ENCODE measurements around the gene MAP1A. TPM values are rescaled to one million over a fixed set of nuclear protein-coding genes. Genes with fewer than 3 reads are reported as not detected.

Gene MAP1A
- total RNA-seq, 2 experiments from 2014 or later = 1.3 TPM

DNA sequence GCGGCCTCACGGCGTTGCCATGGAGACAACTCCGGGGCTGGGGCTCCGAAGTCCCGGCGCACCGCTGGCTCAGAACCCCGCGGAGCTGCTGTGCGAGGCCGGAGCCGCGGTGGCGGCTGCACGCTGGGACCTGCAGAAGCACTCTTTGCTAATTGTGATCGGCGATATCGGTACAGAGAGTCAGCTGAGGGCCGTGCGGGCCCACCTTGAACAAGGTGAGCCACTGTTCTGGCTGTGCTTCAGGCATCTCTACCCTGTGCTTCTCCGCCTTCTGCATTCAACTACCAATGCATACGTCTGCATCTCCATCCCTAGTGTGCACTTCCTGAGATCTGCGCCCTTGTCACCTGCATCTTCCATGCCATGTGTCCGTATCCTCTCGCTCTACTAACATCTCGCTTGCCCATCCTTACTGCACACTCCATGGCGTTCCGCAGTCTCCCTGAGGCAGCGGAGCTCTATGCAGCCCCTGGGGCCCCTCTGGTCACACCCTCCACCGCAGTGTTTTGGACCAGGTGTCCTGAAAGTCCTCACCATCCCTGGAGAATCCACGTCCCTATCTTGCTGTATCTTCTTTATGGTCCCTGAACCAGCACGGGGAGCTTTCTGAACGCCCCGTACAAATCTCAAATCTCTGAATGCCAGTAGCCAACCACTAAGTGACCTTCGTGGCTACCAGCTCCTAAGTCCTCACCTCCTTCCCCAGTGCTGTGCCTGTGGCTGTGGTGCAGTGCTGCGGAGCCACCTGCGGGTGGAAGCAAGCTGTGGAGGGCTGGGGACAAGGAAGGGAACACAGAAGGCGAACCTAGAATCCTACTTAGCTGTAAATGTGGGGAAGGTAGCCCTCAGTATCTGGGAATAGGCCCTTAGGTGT lies 6.2 kb upstream of the MAP1A start:
- H3K27ac Mint-ChIP-seq = peak overlapping the region; percentile 13
- DNase-seq (peak; percentile 52), ATAC-seq (no peak)
- peaks cover 6% of the 10 kb centered on the region for H3K27me3 Mint-ChIP-seq
- H3K36me3 Mint-ChIP-seq (ENCODE audit: low read depth) = no peaks in the 10 kb centered on the region
- intact Hi-C loops (cut with DNase I, micrococcal nuclease) = loop anchor here (2.0 to 10.0 kb wide), 4 partner anchors 70 to 590 kb away; partner anchors contain the start of genes CCNDBP1 (in 1 of the 2), ELL3 (in 1 of the 2) and TTBK2 (in 1 of the 2)
- H3K4me3 Mint-ChIP-seq = peak overlapping the region; percentile 91
- ChIA-PET POLR2A (interaction anchor here (0.6 to 2.2 kb wide), 7 partner anchors 18 to 970 kb away, joined by 3 to 7 read pairs (median 4); partner anchors contain the start of gene TP53BP1), CTCF (interaction anchor here (0.7 to 1.9 kb wide), 6 partner anchors 18 to 336 kb away, joined by 3 to 11 read pairs (median 4); partner anchors contain the start of gene TP53BP1)
- peaks cover 33% of the 10 kb centered on the region for H3K4me1 Mint-ChIP-seq
- no peaks in the 10 kb centered on the region for H3K9me3 Mint-ChIP-seq (ENCODE audit: low read depth)

DNA sequence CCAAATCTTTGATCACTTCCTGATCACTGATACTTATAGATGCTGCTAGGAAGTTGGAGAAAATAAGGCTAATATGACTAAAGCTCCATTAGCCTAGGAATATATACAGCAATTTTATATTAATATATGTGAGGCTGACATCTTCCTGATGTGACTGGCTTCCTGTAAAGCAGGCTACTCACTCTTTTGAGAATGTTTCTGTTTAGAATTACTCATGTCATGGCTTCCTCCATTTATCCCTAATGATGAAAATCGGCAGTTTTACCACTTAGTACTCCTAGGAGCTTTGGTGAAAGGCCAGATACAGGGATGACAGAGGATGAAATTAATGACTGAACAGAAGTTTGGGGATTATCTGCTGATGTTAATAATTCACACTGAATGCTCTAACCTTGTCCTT lies 3.9 kb upstream of the MAP1A start:
- Mint-ChIP-seq H3K4me3 (no peak overlapping the region), H3K4me1 (peaks cover 44% of the 10 kb centered on the region), H3K27me3 (peaks cover 21% of the 10 kb centered on the region), H3K9me3 (ENCODE audit: low read depth) (no peaks in the 10 kb centered on the region), H3K27ac (peak overlapping the region; percentile 35), H3K36me3 (ENCODE audit: low read depth) (no peaks in the 10 kb centered on the region)
- intact Hi-C loops (cut with DNase I, micrococcal nuclease) = loop anchor here in 1 of 2 experiments (10.0 kb wide), 1 partner anchor 261 kb away; the partner anchor contains the start of gene ELL3
- DNase-seq = no peak
- POLR2A ChIA-PET = no interaction called here
- ATAC-seq = no peak
- CTCF ChIA-PET = interaction anchor here (0.6 to 2.8 kb wide), 7 partner anchors 9 to 277 kb away, joined by 3 to 21 read pairs (median 4); no protein-coding TSS in a partner anchor

DNA sequence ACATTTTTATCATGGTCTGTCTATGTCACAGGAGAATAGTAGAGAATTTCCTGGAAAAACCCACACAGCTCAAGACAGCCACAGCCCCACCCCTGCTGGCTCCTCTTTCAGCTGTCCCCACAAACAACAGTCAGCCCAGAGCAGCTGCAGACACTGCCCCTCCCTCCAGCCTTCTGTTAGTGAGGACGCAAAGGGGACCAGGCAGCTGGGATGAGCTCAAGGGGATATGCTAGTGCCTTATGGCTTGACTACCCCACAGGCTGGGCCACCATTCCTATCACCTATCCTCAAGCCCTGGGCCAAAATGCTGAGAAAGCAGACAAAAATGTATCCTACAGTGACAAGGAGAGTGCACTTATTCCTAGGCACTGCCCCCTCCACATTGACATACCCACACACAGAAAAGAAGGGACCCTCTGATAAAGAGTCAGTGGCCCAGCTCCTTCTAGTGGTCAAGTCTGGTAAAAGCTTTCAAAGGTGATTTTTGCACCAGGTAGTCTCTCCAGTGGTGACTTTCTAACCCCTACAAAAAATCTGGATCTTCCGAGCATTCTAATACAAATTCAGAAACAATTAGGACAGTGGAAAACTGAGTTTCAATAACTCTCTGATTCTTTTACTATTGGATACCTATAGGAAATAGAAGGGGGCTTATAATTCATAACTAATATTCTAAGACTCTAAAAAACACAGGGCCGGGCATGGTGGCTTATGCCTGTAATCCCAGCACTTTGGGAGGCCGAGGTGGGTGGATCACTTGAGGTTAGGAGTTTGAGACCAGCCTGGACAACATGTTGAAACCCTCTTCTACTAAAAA lies 3.0 kb upstream of the MAP1A start:
- Mint-ChIP-seq H3K27ac (peak overlapping the region; percentile 35), H3K9me3 (ENCODE audit: low read depth) (no peaks in the 10 kb centered on the region), H3K4me1 (peaks cover 40% of the 10 kb centered on the region), H3K27me3 (peaks cover 22% of the 10 kb centered on the region), H3K4me3 (no peak overlapping the region), H3K36me3 (ENCODE audit: low read depth) (no peaks in the 10 kb centered on the region)
- intact Hi-C loops (cut with DNase I, micrococcal nuclease) = loop anchor here (5.0 to 10.0 kb wide), 2 partner anchors 32 to 260 kb away; partner anchors contain the start of gene ELL3 (in 1 of the 2)
- ChIA-PET POLR2A (no interaction called here), CTCF (interaction anchor here (0.5 to 2.8 kb wide), 18 partner anchors 8 to 138 kb away, joined by 3 to 21 read pairs (median 3); no protein-coding TSS in a partner anchor)
- no peak for DNase-seq
- ATAC-seq = no peak

DNA sequence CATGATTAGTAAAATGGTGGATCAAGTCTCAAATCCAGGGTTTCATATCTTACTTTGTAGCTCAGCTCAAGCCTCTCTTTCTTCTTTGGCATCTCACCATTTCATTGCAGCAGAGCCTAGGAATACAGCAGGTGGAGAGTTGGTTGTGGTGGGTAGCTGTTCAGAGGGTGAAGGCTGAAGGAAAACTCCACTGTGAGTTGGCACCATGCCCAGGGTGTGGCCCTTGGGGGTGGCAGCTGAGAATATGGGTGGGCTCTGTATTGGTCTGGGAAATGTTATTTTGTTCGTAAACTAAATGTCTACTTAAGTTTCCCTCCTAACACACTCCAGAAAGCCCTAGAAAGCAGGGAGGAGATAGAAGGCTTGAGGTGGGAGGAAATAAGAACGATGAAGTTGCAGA lies 1.7 kb upstream of the MAP1A start:
- no peak overlapping the region for H3K4me3 Mint-ChIP-seq
- H3K27ac Mint-ChIP-seq = no peak overlapping the region
- no peak for DNase-seq
- peaks cover 31% of the 10 kb centered on the region for H3K4me1 Mint-ChIP-seq
- intact Hi-C loops (cut with DNase I, micrococcal nuclease) = loop anchor here (5.0 to 10.0 kb wide), 2 partner anchors 33 to 259 kb away; partner anchors contain the start of gene ELL3 (in 1 of the 2)
- peaks cover 22% of the 10 kb centered on the region for H3K27me3 Mint-ChIP-seq
- ChIA-PET CTCF (interaction anchor here (0.6 to 2.8 kb wide), 6 partner anchors 9 to 191 kb away, joined by 3 to 21 read pairs (median 4); no protein-coding TSS in a partner anchor), POLR2A (no interaction called here)
- ATAC-seq = no peak
- H3K9me3 Mint-ChIP-seq (ENCODE audit: low read depth) = no peaks in the 10 kb centered on the region
- H3K36me3 Mint-ChIP-seq (ENCODE audit: low read depth) = no peaks in the 10 kb centered on the region

DNA sequence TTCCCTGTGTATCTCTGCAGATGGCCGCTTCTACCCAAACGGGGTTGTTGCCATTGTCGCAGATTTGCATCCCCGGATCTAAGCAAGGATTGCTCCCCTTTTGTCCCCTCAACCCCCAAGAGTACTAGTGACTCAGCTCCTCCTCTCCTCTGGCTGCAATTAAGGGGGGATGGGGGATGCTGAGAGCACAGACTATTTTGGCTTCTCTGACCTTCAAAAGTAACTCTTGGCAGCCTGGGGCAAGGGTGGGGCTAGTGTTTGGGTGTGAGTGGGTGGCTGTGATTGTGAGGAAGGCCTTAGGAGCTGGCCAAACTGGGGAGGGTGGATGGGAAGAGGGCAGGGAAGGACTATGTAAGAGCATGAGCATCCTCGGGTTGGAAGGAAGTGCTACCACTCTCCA lies 1.2 kb upstream of the MAP1A start:
- ATAC-seq (no peak), DNase-seq (no peak)
- H3K9me3 Mint-ChIP-seq (ENCODE audit: low read depth) = no peaks in the 10 kb centered on the region
- ChIA-PET CTCF (interaction anchor here (0.6 to 1.2 kb wide), 2 partner anchors 10 to 191 kb away, joined by 3 to 5 read pairs; no protein-coding TSS in a partner anchor), POLR2A (interaction anchor here (0.5 kb wide), 1 partner anchor 55 kb away, joined by 5 read pairs; no protein-coding TSS in a partner anchor)
- peaks cover 22% of the 10 kb centered on the region for H3K27me3 Mint-ChIP-seq
- H3K36me3 Mint-ChIP-seq (ENCODE audit: low read depth) = no peaks in the 10 kb centered on the region
- peaks cover 28% of the 10 kb centered on the region for H3K4me1 Mint-ChIP-seq
- H3K4me3 Mint-ChIP-seq = no peak overlapping the region
- H3K27ac Mint-ChIP-seq = no peak overlapping the region
- intact Hi-C loops (cut with DNase I, micrococcal nuclease) = loop anchor here (5.0 to 10.0 kb wide), 2 partner anchors 34 to 259 kb away; partner anchors contain the start of gene ELL3 (in 1 of the 2)

DNA sequence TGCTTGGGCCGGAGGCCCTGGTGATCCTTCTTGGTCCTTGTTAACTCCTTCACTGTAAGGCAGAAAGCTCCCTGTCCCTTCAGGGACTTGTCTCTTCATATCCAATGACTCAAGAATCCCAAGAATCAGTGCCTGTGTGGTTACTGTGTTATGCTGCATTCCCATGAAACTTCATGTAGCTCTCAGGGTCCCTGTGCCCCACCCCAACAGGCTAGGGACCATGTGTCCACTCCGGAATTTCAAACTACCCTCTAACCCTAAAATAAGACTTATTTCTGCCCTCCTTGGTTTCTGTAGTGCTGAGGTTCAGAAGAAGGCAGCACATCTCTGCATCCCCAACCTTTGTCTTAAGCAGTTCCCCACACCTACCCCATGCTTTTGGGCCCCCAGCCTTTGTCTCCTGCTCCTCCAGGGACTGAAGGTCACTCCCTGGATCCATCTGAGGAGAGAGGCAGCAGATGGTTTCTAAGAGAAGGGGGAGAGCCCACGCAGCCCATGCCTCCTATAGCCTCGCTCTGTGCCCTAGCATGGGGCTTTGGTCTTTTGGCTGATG lies 531 bp upstream of the MAP1A start:
- ChIA-PET POLR2A (interaction anchor here (0.5 kb wide), 1 partner anchor 56 kb away, joined by 5 read pairs; no protein-coding TSS in a partner anchor), CTCF (interaction anchor here (0.7 kb wide), 1 partner anchor 23 kb away, joined by 3 read pairs; no protein-coding TSS in a partner anchor)
- Mint-ChIP-seq H3K9me3 (ENCODE audit: low read depth) (no peaks in the 10 kb centered on the region), H3K4me3 (no peak overlapping the region), H3K27me3 (peaks cover 22% of the 10 kb centered on the region), H3K36me3 (ENCODE audit: low read depth) (no peaks in the 10 kb centered on the region), H3K27ac (no peak overlapping the region), H3K4me1 (peaks cover 24% of the 10 kb centered on the region)
- DNase-seq = no peak
- intact Hi-C loops (cut with DNase I, micrococcal nuclease) = loop anchor here (5.0 to 10.0 kb wide), 2 partner anchors 35 to 258 kb away; partner anchors contain the start of gene ELL3 (in 1 of the 2)
- no peak for ATAC-seq

DNA sequence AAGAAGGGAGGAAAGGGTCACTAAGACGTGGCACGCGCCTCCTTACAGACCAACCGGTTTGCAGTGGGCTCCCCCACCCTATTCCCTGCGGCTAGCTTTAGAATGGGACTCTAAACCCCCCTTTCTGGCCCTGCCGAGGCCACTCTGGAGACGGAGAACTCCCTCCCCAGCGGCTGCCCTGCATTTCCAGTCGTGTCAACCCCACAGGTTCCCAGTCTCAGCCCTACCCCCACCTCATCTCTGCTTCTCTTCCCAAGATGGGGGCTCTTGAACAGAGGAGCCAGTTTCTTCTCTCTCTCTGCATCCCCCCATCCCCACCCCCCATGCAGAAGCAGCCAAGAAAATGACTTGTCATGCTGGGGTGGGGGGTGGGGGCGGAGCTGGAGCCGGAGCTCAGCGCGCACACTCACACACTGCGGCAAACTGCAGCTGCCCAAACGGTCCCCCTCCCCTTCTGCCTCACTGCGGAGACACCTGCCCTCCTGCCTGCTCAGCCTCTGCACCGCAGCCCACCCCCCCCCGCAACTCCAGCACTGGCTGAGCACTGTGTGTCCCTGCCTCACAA lies 871 bp downstream of the MAP1A start:
- ChIA-PET CTCF (no interaction called here), POLR2A (no interaction called here)
- Mint-ChIP-seq H3K27ac (no peak overlapping the region), H3K4me3 (peak overlapping the region; percentile 50), H3K9me3 (ENCODE audit: low read depth) (no peaks in the 10 kb centered on the region), H3K4me1 (peaks cover 24% of the 10 kb centered on the region), H3K27me3 (peaks cover 22% of the 10 kb centered on the region), H3K36me3 (ENCODE audit: low read depth) (no peaks in the 10 kb centered on the region)
- peak; percentile 33 for DNase-seq
- intact Hi-C loops (cut with DNase I, micrococcal nuclease) = loop anchor here (5.0 to 10.0 kb wide), 2 partner anchors 36 to 257 kb away; partner anchors contain the start of gene ELL3 (in 1 of the 2)
- ATAC-seq = peak; percentile 53

DNA sequence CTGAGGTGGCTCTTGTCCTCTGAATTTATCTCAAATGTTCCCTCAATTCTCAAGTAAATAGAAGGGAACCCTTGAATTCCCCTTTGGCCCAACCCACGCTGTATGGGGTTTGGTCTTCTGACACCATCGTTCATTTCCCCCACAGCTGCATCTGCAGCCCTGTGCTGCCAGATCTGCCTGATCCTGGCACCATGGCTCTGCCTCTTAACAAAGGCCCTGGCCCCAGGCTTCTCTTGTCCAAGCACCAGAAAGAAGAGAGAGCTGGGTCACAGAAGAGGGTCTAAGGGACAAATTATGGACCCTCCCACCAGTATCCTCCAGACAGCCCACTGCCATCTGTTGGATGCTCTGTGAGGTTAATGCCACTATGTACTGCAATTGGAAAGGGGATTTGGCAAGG lies 1.8 kb downstream of the MAP1A start:
- Mint-ChIP-seq H3K36me3 (ENCODE audit: low read depth) (no peaks in the 10 kb centered on the region), H3K9me3 (ENCODE audit: low read depth) (no peaks in the 10 kb centered on the region), H3K27ac (no peak overlapping the region), H3K4me3 (no peak overlapping the region), H3K27me3 (peaks cover 22% of the 10 kb centered on the region), H3K4me1 (peaks cover 16% of the 10 kb centered on the region)
- CTCF ChIA-PET = no interaction called here
- POLR2A ChIA-PET = no interaction called here
- no peak for ATAC-seq
- no peak for DNase-seq
- intact Hi-C loops (cut with DNase I, micrococcal nuclease) = loop anchor here (5.0 to 10.0 kb wide), 2 partner anchors 37 to 256 kb away; partner anchors contain the start of gene ELL3 (in 1 of the 2)

DNA sequence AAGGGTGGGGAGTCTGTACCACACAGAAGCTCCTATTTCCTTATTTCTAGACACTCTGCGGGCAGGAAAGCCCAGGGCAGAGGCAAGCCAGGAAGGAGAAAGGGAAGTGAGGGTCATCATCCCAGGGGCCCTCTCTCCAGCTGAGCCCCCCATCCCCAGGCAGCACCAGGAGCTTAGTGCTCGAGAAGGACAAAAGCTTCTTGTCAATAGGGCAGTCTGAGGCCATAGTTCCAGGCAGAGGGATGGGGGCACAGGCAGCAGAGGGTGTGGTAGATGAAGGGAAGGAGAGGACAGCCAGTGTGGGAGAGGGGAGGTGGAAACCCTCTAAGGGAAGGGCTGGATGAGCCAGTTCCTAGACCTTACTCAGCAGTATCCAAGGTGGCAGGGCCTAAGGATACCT lies 2.7 kb downstream of the MAP1A start:
- no peak for ATAC-seq
- DNase-seq = no peak
- Mint-ChIP-seq H3K36me3 (ENCODE audit: low read depth) (no peaks in the 10 kb centered on the region), H3K9me3 (ENCODE audit: low read depth) (no peaks in the 10 kb centered on the region), H3K4me3 (no peak overlapping the region), H3K27ac (no peak overlapping the region), H3K27me3 (peaks cover 22% of the 10 kb centered on the region), H3K4me1 (peaks cover 20% of the 10 kb centered on the region)
- ChIA-PET POLR2A (interaction anchor here (0.5 kb wide), 1 partner anchor 28 kb away, joined by 5 read pairs; no protein-coding TSS in a partner anchor), CTCF (no interaction called here)
- intact Hi-C loops (cut with DNase I, micrococcal nuclease) = no loop called here

DNA sequence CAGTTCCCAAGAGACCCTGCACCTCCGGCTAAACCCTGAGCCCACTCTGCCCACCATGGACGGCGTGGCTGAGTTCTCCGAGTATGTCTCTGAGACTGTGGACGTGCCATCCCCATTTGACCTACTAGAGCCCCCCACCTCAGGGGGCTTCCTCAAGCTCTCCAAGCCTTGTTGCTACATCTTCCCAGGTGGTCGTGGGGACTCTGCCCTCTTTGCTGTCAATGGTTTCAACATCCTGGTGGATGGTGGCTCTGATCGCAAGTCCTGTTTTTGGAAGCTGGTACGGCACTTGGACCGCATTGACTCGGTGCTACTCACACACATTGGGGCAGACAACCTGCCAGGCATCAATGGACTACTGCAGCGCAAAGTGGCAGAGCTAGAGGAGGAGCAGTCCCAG lies 4.0 kb downstream of the MAP1A start:
- Mint-ChIP-seq H3K4me3 (no peak overlapping the region), H3K4me1 (peaks cover 22% of the 10 kb centered on the region), H3K36me3 (ENCODE audit: low read depth) (no peaks in the 10 kb centered on the region), H3K9me3 (ENCODE audit: low read depth) (no peaks in the 10 kb centered on the region), H3K27ac (no peak overlapping the region), H3K27me3 (peaks cover 14% of the 10 kb centered on the region)
- no peak for ATAC-seq
- ChIA-PET CTCF (no interaction called here), POLR2A (no interaction called here)
- intact Hi-C loops (cut with DNase I, micrococcal nuclease) = no loop called here
- no peak for DNase-seq

Data from activated CD4-positive, alpha-beta T cell treated with anti-CD3 and anti-CD28 coated beads for 36 hours (primary cell).